HepG2 (cell line): ENCODE measurements around the gene PTPRC. TPM values are rescaled to one million over a fixed set of nuclear protein-coding genes. Genes with fewer than 3 reads are reported as not detected.

Source experiments
- ATAC-seq: fragments of 200-7000 bp; cut with Tn5 transposase; 3 replicates; pipeline ENCODE4 v1.9.1; 2020; ENCODE audit warnings: mild to moderate bottlenecking, moderate library complexity
- BruUV-seq: library from RNA; stranded (reverse); fragments of 400-500 nt; replicated peaks from 2 replicates; lab custom pipeline; 2021; lab: Mats Ljungman, UMichigan
- CTCF ChIA-PET: fragments of 300-600 bp; formaldehyde crosslinking; extraction: SDS; loops from one replicate; lab custom pipeline; 2021; ENCODE audit warnings: low total read pairs, inconsistent platforms, low intra/inter-chr PET ratio; lab: Yijun Ruan, JAX
- POLR2A ChIA-PET: fragments of 350-600 bp; sonication (Branson Sonifier 250); formaldehyde crosslinking; loops from one replicate; lab custom pipeline; 2020; ENCODE audit warnings: antibody characterized with exemption, inconsistent platforms; lab: Yijun Ruan, JAX
- DNase-seq: peaks from one replicate; pipeline ENCODE4 v3.0.0-alpha.2; 2015; ENCODE audit warnings: low spot score
- FAIRE-seq: peaks from 3 replicates; lab custom pipeline; 2011; peaks lifted over from hg19 to GRCh38; lab: Jason Lieb, UNC
- H2AFZ ChIP-seq: one replicate; pipeline ENCODE4 v1.6.1; 2011; ENCODE audit warnings: low read length, inconsistent platforms
- H3K27ac ChIP-seq: fragments of 300-600 bp; 3 replicates; pipeline ENCODE4 v1.8.0; 2011; ENCODE audit warnings: mixed run types, mild to moderate bottlenecking, mixed read lengths, low read length, inconsistent platforms; ENCODE audit not compliant: insufficient read depth; ENCODE audit errors: extremely low read length
- H3K27me3 ChIP-seq, 2 experiments: fragments of 200-600 bp in 1 of 2; 2 replicates in 1 of 2; 3 replicates in 1 of 2; pipeline versions ENCODE4 v1.6.0 to v1.8.0; 2011; ENCODE audit warnings: low read length in 2 of 2, mild to moderate bottlenecking in 2 of 2, moderate library complexity in 2 of 2, inconsistent platforms in 1 of 2; ENCODE audit not compliant: insufficient read depth in 2 of 2, control insufficient read depth in 1 of 2
- H3K36me3 ChIP-seq, 2 experiments: fragments of 200-600 bp in 1 of 2; replicated peaks in 1 of 2; 2 replicates in 1 of 2; 3 replicates in 1 of 2; pipeline versions ENCODE4 v1.5.1 to v1.8.0; 2011; ENCODE audit warnings: low read length in 2 of 2, inconsistent platforms in 1 of 2; ENCODE audit not compliant: insufficient read depth in 2 of 2, control insufficient read depth in 1 of 2
- H3K4me1 ChIP-seq: 2 replicates; pipeline ENCODE4 v1.5.1; 2012; ENCODE audit warnings: low read length, inconsistent platforms; ENCODE audit not compliant: insufficient read depth
- H3K4me2 ChIP-seq: 2 replicates; pipeline ENCODE4 v1.6.0; 2011; ENCODE audit warnings: low read depth, low read length, inconsistent platforms
- H3K4me3 ChIP-seq, 3 experiments: fragments of 200-600 bp in 1 of 3; sonication (generic), shearing (Covaris generic) in 1 of 3; replicated peaks in 1 of 3; 2 replicates each; pipeline ENCODE4 v1.5.1; 2011 to 2016; ENCODE audit warnings: low read length in 3 of 3, inconsistent platforms in 2 of 3, low read depth in 2 of 3, mild to moderate bottlenecking in 2 of 3, control low read depth in 1 of 3, mixed read lengths in 1 of 3; ENCODE audit not compliant: insufficient read depth in 1 of 3
- H3K79me2 ChIP-seq: one replicate; pipeline ENCODE4 v1.6.1; 2011; ENCODE audit warnings: low read length, inconsistent platforms; ENCODE audit not compliant: insufficient read depth
- H3K9ac ChIP-seq: 2 replicates; pipeline ENCODE4 v1.6.0; 2011; ENCODE audit warnings: mild to moderate bottlenecking, low read depth, low read length, inconsistent platforms; ENCODE audit not compliant: insufficient read depth
- H3K9me3 ChIP-seq: 2 replicates; pipeline ENCODE4 v1.5.1; 2012; ENCODE audit warnings: mild to moderate bottlenecking, low read length
- H4K20me1 ChIP-seq: 2 replicates; pipeline ENCODE4 v1.6.0; 2011; ENCODE audit warnings: inconsistent platforms, mild to moderate bottlenecking, low read length, moderate library complexity; ENCODE audit not compliant: insufficient read depth
- CEBPB ChIP-seq: IDR thresholded peaks from 2 replicates; pipeline ENCODE4 v1.6.1; 2011; ENCODE audit warnings: low read depth, low read length, improper control_type of control experiment, borderline replicate concordance
- FOXP4 ChIP-seq: sonication (generic); formaldehyde crosslinking; IDR thresholded peaks from 2 replicates; pipeline ENCODE4 v1.4.0; 2020; ENCODE audit warnings: missing genetic modification reagents
- HOXD1 ChIP-seq: sonication (generic); formaldehyde crosslinking; IDR thresholded peaks from 2 replicates; pipeline ENCODE4 v1.5.0; 2020; ENCODE audit warnings: missing genetic modification reagents
- IKZF1 ChIP-seq: fragments of 450-650 bp; IDR thresholded peaks from 2 replicates; pipeline ENCODE4 v1.7.1; 2016
- KAT8 ChIP-seq: IDR thresholded peaks from 2 replicates; pipeline ENCODE4 v1.6.1; 2016; ENCODE audit warnings: missing genetic modification reagents, missing compliant biosample characterization
- KLF12 ChIP-seq: sonication (generic); formaldehyde crosslinking; IDR thresholded peaks from 2 replicates; pipeline ENCODE4 v1.4.0; 2020; ENCODE audit warnings: missing genetic modification reagents, borderline replicate concordance
- NPAS2 ChIP-seq: sonication (generic); formaldehyde crosslinking; IDR thresholded peaks from 2 replicates; pipeline ENCODE4 v1.8.0; 2022; ENCODE audit warnings: mild to moderate bottlenecking, missing genetic modification reagents, borderline replicate concordance
- ZC3H4 ChIP-seq: sonication (generic); formaldehyde crosslinking; IDR thresholded peaks from 2 replicates; pipeline ENCODE4 v1.4.0; 2020; ENCODE audit warnings: missing genetic modification reagents, borderline replicate concordance
- ZNF460 ChIP-seq: sonication (generic); formaldehyde crosslinking; IDR thresholded peaks from 2 replicates; pipeline ENCODE4 v1.5.1; 2020; ENCODE audit warnings: missing genetic modification reagents, mild to moderate bottlenecking, borderline replicate concordance
- ZNF7 ChIP-seq: IDR thresholded peaks from 2 replicates; pipeline ENCODE4 v1.6.1; 2016; ENCODE audit warnings: missing biosample characterization, missing genetic modification reagents
- ZNF781 ChIP-seq: sonication (generic); formaldehyde crosslinking; IDR thresholded peaks from 2 replicates; pipeline ENCODE4 v1.5.1; 2020; ENCODE audit warnings: borderline replicate concordance, mild to moderate bottlenecking, missing genetic modification reagents; ENCODE audit errors: not compliant biosample characterization
- WGBS: methylation state at CpG from one replicate; pipeline ENCODE4 v1.1.6; 2017; ENCODE audit warnings: low lambda C conversion rate; 5-methylcytosine and 5-hydroxymethylcytosine counted together
- in situ Hi-C: cut with HindIII; loops from 2 replicates; pipeline ENCODE4 v1.10.0; 2017; ENCODE audit warnings: low pct_unique_long_range_greater_than_20kb; ENCODE audit not compliant: extremely low pct_ligation_motif_present
- intact Hi-C: fragments of 100-400 bp; cut with micrococcal nuclease; formaldehyde crosslinking; loops from one replicate; pipeline ENCODE4 v1.10.0; 2022; ENCODE audit not compliant: unreplicated experiment
- polyA plus RNA-seq, 8 experiments: library from polyadenylated mRNA; depleted of rRNA in 3 of 8; stranded (reverse) in 7 of 8; unstranded in 1 of 8; fragments of >200 nt; fragmentation: Illumina TruSeq in 4 of 8; extraction: Trizol in 4 of 8; gene quantifications; 2 replicates each; pipeline versions ENCODE4 v1.2.1 to v1.2.3, GENCODE V29; 2011 to 2016; ENCODE audit warnings: low read depth in 4 of 8, missing spikeins in 1 of 8, mixed read lengths in 1 of 8; ENCODE audit not compliant: insufficient read depth in 1 of 8
- total RNA-seq, 5 experiments: library from RNA; depleted of rRNA; stranded (reverse); fragments of >200 nt; fragmentation: Illumina TruSeq; extraction: Trizol; gene quantifications; 2 replicates each; pipeline ENCODE4 v1.2.3, GENCODE V29; 2016; ENCODE audit warnings: low read depth in 1 of 5

Gene PTPRC
- total and polyA plus RNA-seq, 2 of the 13 experiments (the other 11 are each of a cell fraction or from before 2014, with no cell fraction given), result not detected

GRCh38 chr1:198750081-198750480 is 111.2 kb downstream of the PTPRC start:
- Histone ChIP-seq H3K4me3 (no peak overlapping the region), H2AFZ (no peak overlapping the region), H3K36me3 (no peaks in the 10 kb centered on the region), H3K27me3 (no peaks in the 10 kb centered on the region), H3K27ac (no peak overlapping the region), H3K79me2 (no peaks in the 10 kb centered on the region), H3K4me2 (no peak overlapping the region), H3K9ac (no peak overlapping the region), H4K20me1 (no peaks in the 10 kb centered on the region), H3K9me3 (no peaks in the 10 kb centered on the region), H3K4me1 (no peaks in the 10 kb centered on the region)
- intact Hi-C loops (no loop called here), in situ Hi-C loops (loop anchor here (25.0 kb wide), 1 partner anchor 362 kb away; no protein-coding TSS in a partner anchor)
- DNase-seq (no peak), FAIRE-seq (no peak), ATAC-seq (no peak)
- CTCF ChIA-PET, result no interaction called here
- no peak for TF ChIP-seq KLF12
- TF ChIP-seq ZC3H4 (CRISPR knock-in tag), result no peak
- TF ChIP-seq CEBPB, result peak; percentile 19; the same call in 1 of the 2 replicates
- no peak for TF ChIP-seq IKZF1
- TF ChIP-seq ZNF781 (CRISPR knock-in tag), result no peak
- TF ChIP-seq ZNF7 (CRISPR knock-in tag), result no peak
- TF ChIP-seq NPAS2 (CRISPR knock-in tag), result no peak
- TF ChIP-seq HOXD1, result no peak
- no TSS peak for BruUV-seq
- POLR2A ChIA-PET, result no interaction called here
- 22% methylated on average over 3 of the region's 3 CpGs for WGBS

GRCh38 chr1:198751741-198752140 is 112.9 kb downstream of the PTPRC start:
- no peaks in the 10 kb centered on the region for H3K36me3 ChIP-seq
- no peaks in the 10 kb centered on the region for H3K79me2 ChIP-seq
- H4K20me1 ChIP-seq, result no peaks in the 10 kb centered on the region
- 0% methylated on average over 3 of the region's 3 CpGs for WGBS
- no peak for ATAC-seq
- CTCF ChIA-PET, result no interaction called here
- no peak overlapping the region for H3K4me2 ChIP-seq
- no peak for FAIRE-seq
- intact Hi-C loops (no loop called here), in situ Hi-C loops (loop anchor here (25.0 kb wide), 1 partner anchor 361 kb away; no protein-coding TSS in a partner anchor)
- no TSS peak for BruUV-seq
- H3K4me3 ChIP-seq, result no peak overlapping the region
- no peaks in the 10 kb centered on the region for H3K9me3 ChIP-seq
- no peaks in the 10 kb centered on the region for H3K4me1 ChIP-seq
- no peak for DNase-seq
- no peak overlapping the region for H2AFZ ChIP-seq
- H3K27ac ChIP-seq, result no peak overlapping the region
- POLR2A ChIA-PET, result no interaction called here
- no peaks in the 10 kb centered on the region for H3K27me3 ChIP-seq
- H3K9ac ChIP-seq, result no peak overlapping the region
- TF ChIP-seq FOXP4 (CRISPR knock-in tag) (no peak), ZNF460 (CRISPR knock-in tag) (no peak), KAT8 (CRISPR knock-in tag) (no peak)
